Choroid plexus epithelial cell (primary cell): ENCODE results near the gene TMPRSS15.
A peak's percentile ranks its signal among the peaks of the same experiment; 100 is the strongest.

ENCODE experiments used
- DNase-seq: peaks from one replicate; pipeline ENCODE4 v3.0.0-alpha.2; 2010; ENCODE audit warnings: low read depth
- H3K4me3 ChIP-seq: 2 replicates; pipeline ENCODE4 v1.5.1; 2011; ENCODE audit warnings: low read depth, mild to moderate bottlenecking, control low read depth, low read length, moderate library complexity
- TF ChIP-seq, protein P1 (sequence below): conservative IDR thresholded peaks from 2 replicates; pipeline ENCODE4 v1.5.1; 2011; ENCODE audit warnings: low read depth, mild to moderate bottlenecking, control low read depth, inconsistent platforms, low read length, moderate library complexity

TMPRSS15 gene

DNA sequence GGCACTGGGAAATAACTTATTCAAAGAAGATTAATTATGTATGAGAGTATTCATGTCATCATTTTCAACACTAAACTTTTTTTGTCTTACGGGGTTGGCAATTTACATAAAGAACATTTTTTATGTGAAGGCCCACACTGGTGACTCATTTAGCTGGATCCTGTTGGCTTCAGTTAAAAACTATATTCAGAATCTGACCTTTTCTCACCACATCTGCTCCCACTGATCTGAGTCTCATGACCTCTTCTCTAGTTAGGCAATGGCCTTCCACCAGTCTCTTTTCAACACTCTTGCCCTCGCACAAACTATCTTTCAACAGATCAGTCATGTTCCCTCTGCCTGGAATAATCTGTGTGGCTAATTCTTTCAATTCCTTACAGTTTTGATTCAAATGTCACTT is 53.4 kb downstream of the TMPRSS15 start:
- H3K4me3 ChIP-seq, result no peak overlapping the region
- peak; percentile 72 for DNase-seq
- TF ChIP-seq, protein P1, sequence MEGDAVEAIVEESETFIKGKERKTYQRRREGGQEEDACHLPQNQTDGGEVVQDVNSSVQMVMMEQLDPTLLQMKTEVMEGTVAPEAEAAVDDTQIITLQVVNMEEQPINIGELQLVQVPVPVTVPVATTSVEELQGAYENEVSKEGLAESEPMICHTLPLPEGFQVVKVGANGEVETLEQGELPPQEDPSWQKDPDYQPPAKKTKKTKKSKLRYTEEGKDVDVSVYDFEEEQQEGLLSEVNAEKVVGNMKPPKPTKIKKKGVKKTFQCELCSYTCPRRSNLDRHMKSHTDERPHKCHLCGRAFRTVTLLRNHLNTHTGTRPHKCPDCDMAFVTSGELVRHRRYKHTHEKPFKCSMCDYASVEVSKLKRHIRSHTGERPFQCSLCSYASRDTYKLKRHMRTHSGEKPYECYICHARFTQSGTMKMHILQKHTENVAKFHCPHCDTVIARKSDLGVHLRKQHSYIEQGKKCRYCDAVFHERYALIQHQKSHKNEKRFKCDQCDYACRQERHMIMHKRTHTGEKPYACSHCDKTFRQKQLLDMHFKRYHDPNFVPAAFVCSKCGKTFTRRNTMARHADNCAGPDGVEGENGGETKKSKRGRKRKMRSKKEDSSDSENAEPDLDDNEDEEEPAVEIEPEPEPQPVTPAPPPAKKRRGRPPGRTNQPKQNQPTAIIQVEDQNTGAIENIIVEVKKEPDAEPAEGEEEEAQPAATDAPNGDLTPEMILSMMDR, result no peak

GRCh38 chr21:18349468-18349867 is 54.1 kb downstream of the TMPRSS15 start:
- DNase-seq, result no peak
- TF ChIP-seq, protein P1, result no peak
- H3K4me3 ChIP-seq, result no peak overlapping the region

GRCh38 chr21:18340387-18340942 is 63.1 kb downstream of the TMPRSS15 start:
- H3K4me3 ChIP-seq, result no peak overlapping the region
- TF ChIP-seq, protein P1, result no peak
- DNase-seq, result peak; percentile 65

- TF ChIP-seq, protein P1, result no peak
- no peak overlapping the region for H3K4me3 ChIP-seq
- no peak for DNase-seq
These were observed 67.8 kb downstream of the TMPRSS15 start for GRCh38 chr21:18335651-18336236.

DNA sequence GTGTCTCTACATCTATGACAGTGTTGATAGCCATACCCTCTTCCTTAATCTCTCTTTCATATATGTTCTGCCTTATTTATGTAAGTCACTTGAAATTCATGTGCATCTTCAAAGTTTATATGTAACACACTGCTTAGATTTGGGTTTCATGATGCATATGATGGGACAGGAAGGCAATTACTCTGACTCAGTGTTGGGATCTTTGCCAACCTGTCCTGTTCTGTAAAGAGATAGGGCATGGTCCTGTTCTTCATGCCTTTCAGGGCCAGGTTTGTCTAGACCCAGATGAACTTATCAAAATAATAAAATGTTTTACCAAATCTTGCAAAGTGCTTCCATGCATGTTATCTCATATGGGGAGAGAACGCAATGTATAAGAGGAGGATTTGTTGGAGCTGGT is 69.5 kb downstream of the TMPRSS15 start:
- DNase-seq, result peak; percentile 27
- TF ChIP-seq, protein P1, result no peak

GRCh38 chr21:18318156-18318555 is 85.4 kb downstream of the TMPRSS15 start:
- H3K4me3 ChIP-seq, result no peak overlapping the region
- DNase-seq, result no peak
- TF ChIP-seq, protein P1, result no peak

More for the DNA sequence above, 69.5 kb downstream of the TMPRSS15 start:
- no peak overlapping the region for H3K4me3 ChIP-seq

DNA sequence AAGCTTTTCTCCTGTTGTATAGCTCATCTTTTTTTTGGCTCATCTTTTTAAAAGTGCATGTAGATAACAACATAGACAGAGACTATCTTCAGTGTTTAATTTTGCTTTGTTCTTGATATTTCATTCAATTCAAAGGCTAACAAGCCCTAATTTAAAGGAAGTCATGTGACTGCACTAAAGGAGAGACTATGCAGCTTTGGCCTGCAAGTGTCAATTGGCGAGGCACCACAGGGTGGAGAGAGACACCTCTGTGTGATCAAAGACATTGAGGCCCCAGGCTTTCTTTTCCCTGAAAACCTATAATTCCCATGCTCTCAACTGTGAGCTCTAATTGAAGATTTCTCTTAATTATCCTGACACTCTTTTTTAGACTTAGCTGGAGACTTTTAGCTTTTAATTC is 105.4 kb downstream of the TMPRSS15 start:
- H3K4me3 ChIP-seq, result no peak overlapping the region
- TF ChIP-seq, protein P1, result no peak

More for the DNA sequence above, 105.4 kb downstream of the TMPRSS15 start:
- peak; percentile 4 for DNase-seq
